Psoas muscle (tissue), 8 donors: ENCODE measurements around the gene TMEM266. TPM values are rescaled to one million over a fixed set of nuclear protein-coding genes. Genes with fewer than 3 reads are reported as not detected.

Source experiments
- ATAC-seq, 4 donors: fragments of 200-7000 bp; cut with Tn5 transposase; one replicate each; pipeline ENCODE4 v1.9.1; 2020; ENCODE audit warnings: moderate library complexity in 3 of 4, mild to moderate bottlenecking in 2 of 4
- DNase-seq, 2 donors: peaks; one replicate each; pipeline ENCODE4 v3.0.0-alpha.2; 2020
- H3K27ac ChIP-seq: fragments of 200-600 bp; one replicate; pipeline ENCODE4 v1.8.0; 2022
- H3K27me3 ChIP-seq, 3 donors: fragments of 200-600 bp in 1 of 3; one replicate each; pipeline versions ENCODE4 v1.6.1 to v1.8.0; 2013 to 2022; ENCODE audit warnings: low read length in 2 of 3, mild to moderate bottlenecking in 2 of 3, moderate library complexity in 1 of 3; ENCODE audit not compliant: insufficient read depth in 3 of 3
- H3K36me3 ChIP-seq, 2 donors: fragments of 200-600 bp in 1 of 2; one replicate each; pipeline versions ENCODE4 v1.6.1 to v1.8.0; 2013 to 2022; ENCODE audit warnings: low read depth in 1 of 2, mild to moderate bottlenecking in 1 of 2, moderate library complexity in 1 of 2; ENCODE audit not compliant: insufficient read depth in 1 of 2
- H3K4me1 ChIP-seq: fragments of 200-600 bp; one replicate; pipeline ENCODE4 v1.8.0; 2022
- H3K4me3 ChIP-seq: fragments of 200-600 bp; one replicate; pipeline ENCODE4 v1.8.0; 2022; ENCODE audit warnings: mild to moderate bottlenecking
- H3K9me3 ChIP-seq: fragments of 200-600 bp; one replicate; pipeline ENCODE4 v1.8.0; 2022
- WGBS, 3 donors: extraction: QIAGEN DNeasy Blood & Tissue Kit; methylation state at CpG; one replicate each; pipeline versions ENCODE4 v1.1.6 to v1.1.7; 2013; 5-methylcytosine and 5-hydroxymethylcytosine counted together
- intact Hi-C, 2 donors: fragments of 100-400 bp; cut with DNase I; formaldehyde crosslinking; loops; one replicate each; pipeline versions ENCODE4 v1.11.0 to v1.14.2; 2022
- polyA plus RNA-seq, 3 donors: library from polyadenylated mRNA; stranded (reverse); fragments of 200-250 nt; gene quantifications; one replicate each; pipeline ENCODE4 v1.2.3, GENCODE V29; 2013
- total RNA-seq, 4 donors: library from RNA; stranded (reverse); fragmentation: NEBNext Ultra II Directional in 2 of 4; extraction: Animal tissue kit (Norgen Biotek cat#: 25700) in 2 of 4; gene quantifications; one replicate each; pipeline versions ENCODE4 v1.2.1 to v1.2.4, GENCODE V29; 2021 to 2023
- TF ChIP-seq, protein P1 (sequence below): fragments of 200-600 bp; IDR thresholded peaks from one replicate; pipeline ENCODE4 v1.8.0; 2022; ENCODE audit warnings: antibody characterized with exemption
- donor health status: healthy with polysubstance abuse.
- donor health status: DM: no; HTN: no; CAD: no; lungs with moderate emphysema.
- donor health status: Bipolar disorder and iron deficiency.
- donor health status: healthy.
- donor health status: DM: yes; HTN: yes; CAD: no.
- donor health status: DM: no; HTN: no; CAD: no.
- donor health status: DM: no; HTN: no; CAD: no.
- donor health status: DM: yes; HTN: yes; CAD: no.

The TMEM266 gene
- total and polyA plus RNA-seq, 7 donors = 0.87 to 12.1 (median 5.6) TPM

- peaks cover 25% of the 10 kb centered on the region for H3K4me1 ChIP-seq
- no peaks in the 10 kb centered on the region for H3K9me3 ChIP-seq
- no peak overlapping the region for H3K27ac ChIP-seq
- WGBS, 3 donors = 89 to 92% (median 90%) methylated on average over 10 of the region's 10 CpGs
- DNase-seq = peak in 1 of 2 donors; percentile 16
- intact Hi-C loops = no loop called here
- no peaks in the 10 kb centered on the region for H3K36me3 ChIP-seq
- no peak overlapping the region for H3K4me3 ChIP-seq
- TF ChIP-seq, protein P1, sequence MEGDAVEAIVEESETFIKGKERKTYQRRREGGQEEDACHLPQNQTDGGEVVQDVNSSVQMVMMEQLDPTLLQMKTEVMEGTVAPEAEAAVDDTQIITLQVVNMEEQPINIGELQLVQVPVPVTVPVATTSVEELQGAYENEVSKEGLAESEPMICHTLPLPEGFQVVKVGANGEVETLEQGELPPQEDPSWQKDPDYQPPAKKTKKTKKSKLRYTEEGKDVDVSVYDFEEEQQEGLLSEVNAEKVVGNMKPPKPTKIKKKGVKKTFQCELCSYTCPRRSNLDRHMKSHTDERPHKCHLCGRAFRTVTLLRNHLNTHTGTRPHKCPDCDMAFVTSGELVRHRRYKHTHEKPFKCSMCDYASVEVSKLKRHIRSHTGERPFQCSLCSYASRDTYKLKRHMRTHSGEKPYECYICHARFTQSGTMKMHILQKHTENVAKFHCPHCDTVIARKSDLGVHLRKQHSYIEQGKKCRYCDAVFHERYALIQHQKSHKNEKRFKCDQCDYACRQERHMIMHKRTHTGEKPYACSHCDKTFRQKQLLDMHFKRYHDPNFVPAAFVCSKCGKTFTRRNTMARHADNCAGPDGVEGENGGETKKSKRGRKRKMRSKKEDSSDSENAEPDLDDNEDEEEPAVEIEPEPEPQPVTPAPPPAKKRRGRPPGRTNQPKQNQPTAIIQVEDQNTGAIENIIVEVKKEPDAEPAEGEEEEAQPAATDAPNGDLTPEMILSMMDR = no peak
- ATAC-seq = no peak
- H3K27me3 ChIP-seq = no peaks in the 10 kb centered on the region
Observed at GRCh38 chr15:76158226-76158625, 98.4 kb downstream of the TMEM266 start.

DNA sequence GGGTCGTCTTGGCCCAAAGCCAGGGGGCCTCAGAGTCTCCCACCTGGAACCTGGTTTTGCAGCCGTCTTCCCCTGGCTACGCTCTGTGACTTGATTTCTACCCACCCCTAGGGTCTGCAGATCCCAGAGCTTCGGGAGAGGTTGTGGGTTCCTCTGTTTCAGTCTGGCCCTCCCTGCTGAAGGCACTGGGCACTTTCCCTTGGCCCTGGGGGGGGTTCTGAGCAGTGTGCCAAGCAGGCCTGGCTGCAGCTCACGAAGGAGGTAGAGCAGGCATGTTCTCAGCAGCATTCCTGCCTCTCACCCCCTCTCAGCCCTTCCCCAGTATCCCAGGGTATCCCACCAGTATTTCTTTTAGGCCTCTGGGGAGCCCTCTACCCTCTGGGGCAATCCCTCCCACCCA is 99.0 kb downstream of the TMEM266 start:
- H3K27me3 ChIP-seq = no peaks in the 10 kb centered on the region
- no peak overlapping the region for H3K4me3 ChIP-seq
- ATAC-seq = no peak
- TF ChIP-seq, protein P1 = no peak
- no peaks in the 10 kb centered on the region for H3K9me3 ChIP-seq
- peaks cover 25% of the 10 kb centered on the region for H3K4me1 ChIP-seq
- intact Hi-C loops = no loop called here
- H3K36me3 ChIP-seq = no peaks in the 10 kb centered on the region
- 63 to 78% (median 68%) methylated on average over 5 of the region's 5 CpGs for WGBS, 3 donors
- no peak overlapping the region for H3K27ac ChIP-seq
- peak in 1 of 2 donors; percentile 28 for DNase-seq

DNA sequence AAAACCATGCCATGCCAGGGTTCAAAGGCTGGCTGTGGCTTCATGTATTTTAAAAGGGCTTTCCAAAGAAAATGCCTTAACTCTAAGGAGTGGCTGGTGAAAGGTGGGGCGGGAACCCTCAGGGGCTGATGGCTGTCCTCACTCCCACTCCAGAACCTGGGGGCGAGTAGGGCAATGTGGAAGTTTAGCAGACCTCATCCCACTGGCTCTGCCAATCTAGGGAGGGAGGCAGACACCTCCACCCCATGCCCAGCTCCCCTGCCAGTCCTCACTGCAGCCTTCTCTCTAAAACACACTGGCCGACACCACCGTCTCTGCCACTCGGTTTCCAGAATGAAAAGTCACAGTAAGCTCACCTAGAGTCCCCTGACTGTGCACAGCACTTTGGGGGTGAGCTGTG is 99.5 kb downstream of the TMEM266 start:
- peak in 1 of 2 donors; percentile 48 for DNase-seq
- intact Hi-C loops = no loop called here
- 90 to 95% (median 92%) methylated on average over 5 of the region's 5 CpGs for WGBS, 3 donors
- ATAC-seq = no peak
- Histone ChIP-seq H3K27ac (no peak overlapping the region), H3K4me3 (no peak overlapping the region), H3K27me3 (no peaks in the 10 kb centered on the region), H3K9me3 (no peaks in the 10 kb centered on the region), H3K36me3 (no peaks in the 10 kb centered on the region), H3K4me1 (peaks cover 22% of the 10 kb centered on the region)
- TF ChIP-seq, protein P1 = no peak

GRCh38 chr15:76160426-76161152 is 100.8 kb downstream of the TMEM266 start:
- no peaks in the 10 kb centered on the region for H3K36me3 ChIP-seq
- no peaks in the 10 kb centered on the region for H3K27me3 ChIP-seq
- WGBS, 3 donors = 71 to 80% (median 75%) methylated on average over 24 of the region's 24 CpGs
- intact Hi-C loops = no loop called here
- H3K4me3 ChIP-seq = no peak overlapping the region
- H3K27ac ChIP-seq = no peak overlapping the region
- ATAC-seq (no peak), DNase-seq (peak in 1 of 2 donors; percentile 53)
- H3K4me1 ChIP-seq = peaks cover 22% of the 10 kb centered on the region
- TF ChIP-seq, protein P1 = no peak
- H3K9me3 ChIP-seq = no peaks in the 10 kb centered on the region
